Epithelial cell of esophagus (primary cell): ENCODE results near the gene PTPRH.

Experiments used
- DNase-seq: peaks from one replicate; pipeline ENCODE4 v3.0.0; 2010; ENCODE audit warnings: low read depth
- H3K4me3 ChIP-seq: 2 replicates; pipeline ENCODE4 v1.5.1; 2011; ENCODE audit warnings: mild to moderate bottlenecking, low read length, control low read depth
- CTCF ChIP-seq: IDR thresholded peaks from 2 replicates; pipeline ENCODE4 v1.5.1; 2011; ENCODE audit warnings: low read depth, mild to moderate bottlenecking, low read length, control low read depth, inconsistent platforms; ENCODE audit not compliant: insufficient read depth; ENCODE audit errors: missing control alignments

Gene PTPRH

GRCh38 chr19:55254625-55254977 is 45.3 kb upstream of the PTPRH start:
- no peak for TF ChIP-seq CTCF
- no peak for DNase-seq
- no peak overlapping the region for H3K4me3 ChIP-seq

GRCh38 chr19:55253842-55254624 is 44.7 kb upstream of the PTPRH start:
- no peak for DNase-seq
- TF ChIP-seq CTCF = no peak
- no peak overlapping the region for H3K4me3 ChIP-seq

DNA sequence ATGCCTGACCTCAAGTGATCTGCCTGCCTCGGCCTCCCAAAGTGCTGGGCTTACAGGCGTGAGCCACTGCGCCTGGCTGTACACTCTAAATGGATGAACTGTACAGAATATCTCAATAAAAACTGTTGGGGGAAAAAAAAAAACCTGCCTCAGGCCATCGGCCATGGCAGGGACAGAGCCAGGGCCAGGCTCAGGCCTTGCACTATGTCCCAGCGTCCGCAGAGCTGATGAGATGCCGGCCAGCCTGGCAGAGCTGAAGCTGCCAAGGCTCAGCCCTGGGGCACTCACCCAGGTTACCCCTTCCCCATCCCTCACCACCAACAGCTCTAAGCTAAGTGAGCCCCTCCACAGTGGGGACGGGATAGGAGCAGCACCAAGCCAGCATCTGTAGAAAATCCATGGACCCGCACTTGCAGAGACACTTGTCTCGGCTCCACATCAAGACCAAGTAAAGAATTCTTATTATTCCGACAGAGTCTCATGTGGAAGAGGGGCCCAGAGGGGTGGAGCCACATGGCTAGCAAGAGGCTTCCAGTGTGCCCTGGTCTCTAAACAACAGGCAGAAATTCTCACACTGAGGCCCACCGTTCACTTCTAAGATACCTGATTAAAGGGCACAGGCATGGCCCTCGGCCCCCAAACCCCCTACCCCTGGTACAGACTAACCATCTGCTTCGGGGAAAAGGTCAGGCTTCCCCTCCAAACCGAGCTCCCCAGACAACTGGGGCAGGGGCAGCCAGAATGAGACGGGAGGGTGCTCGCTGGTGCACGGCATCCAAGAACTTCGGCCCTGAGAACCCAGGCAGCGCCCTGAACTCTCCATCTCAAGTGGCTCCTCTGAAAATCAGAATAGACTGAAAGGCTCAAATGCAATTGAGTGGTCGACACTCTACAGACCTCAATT is 43.7 kb upstream of the PTPRH start:
- no peak for DNase-seq
- TF ChIP-seq CTCF = no peak
- H3K4me3 ChIP-seq = no peak overlapping the region

DNA sequence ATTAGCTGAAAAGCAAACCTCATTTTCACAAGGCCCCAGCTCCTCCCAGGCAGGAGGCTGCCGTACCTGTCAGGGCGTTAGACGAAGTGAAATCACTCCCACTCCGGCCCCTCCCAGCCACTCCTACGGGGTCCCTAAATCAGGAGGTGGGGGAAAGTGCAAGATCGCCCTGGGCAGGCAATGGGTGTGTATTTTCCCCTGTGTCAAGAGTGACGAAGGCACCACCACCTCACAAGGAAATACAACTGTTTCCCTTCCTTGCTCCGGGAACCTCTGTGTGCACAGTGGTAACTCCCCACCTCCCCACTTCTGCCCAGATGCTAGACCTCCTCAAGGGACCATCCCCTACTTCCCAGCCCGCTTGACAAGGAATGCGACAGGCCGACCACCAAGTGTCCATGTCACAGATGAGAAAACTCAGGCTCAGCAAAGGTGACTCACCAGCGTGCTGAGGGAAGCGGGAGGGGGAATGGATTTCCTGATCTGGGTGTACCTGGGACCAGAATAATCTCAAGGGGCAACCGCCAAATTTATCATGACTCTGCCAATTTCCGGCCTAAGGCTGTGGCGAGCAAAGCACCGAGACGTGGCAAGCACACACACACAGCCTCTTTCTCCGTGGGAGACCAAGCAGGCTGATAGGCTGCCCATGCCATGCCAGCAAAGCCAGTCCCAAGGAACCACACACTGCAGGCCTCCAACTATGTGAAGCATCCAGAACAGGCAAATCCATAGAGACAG is 42.2 kb upstream of the PTPRH start:
- no peak for TF ChIP-seq CTCF
- peak; percentile 44 for DNase-seq
- H3K4me3 ChIP-seq = no peak overlapping the region

GRCh38 chr19:55250262-55251036 is 41.1 kb upstream of the PTPRH start:
- no peak for DNase-seq
- H3K4me3 ChIP-seq = no peak overlapping the region
- no peak for TF ChIP-seq CTCF

GRCh38 chr19:55249841-55250240 is 40.5 kb upstream of the PTPRH start:
- no peak for DNase-seq
- H3K4me3 ChIP-seq = no peak overlapping the region

More at GRCh38 chr19:55249841-55250240, 40.5 kb upstream of the PTPRH start:
- no peak for TF ChIP-seq CTCF
